Stimulated activated CD4-positive, alpha-beta T cell treated with anti-CD3 and anti-CD28 coated beads, Interleukin-1b, Interleukin-23, amount 100 ng/mL, for 1 hour (primary cell): ENCODE measurements around the gene SCUBE1.
A peak's percentile ranks its signal among the peaks of the same experiment; 100 is the strongest.
"Not testable (repeated sequence)": the region's sequence is repeated elsewhere in the genome, so short reads cannot be mapped to it uniquely, and the experiment has no call there.

ENCODE experiments used
- DNase-seq, 2 donors: peaks; one replicate each; pipeline ENCODE4 v3.0.0-alpha.2; 2020; ENCODE audit warnings: low read depth in 2 of 2

Gene SCUBE1

DNA sequence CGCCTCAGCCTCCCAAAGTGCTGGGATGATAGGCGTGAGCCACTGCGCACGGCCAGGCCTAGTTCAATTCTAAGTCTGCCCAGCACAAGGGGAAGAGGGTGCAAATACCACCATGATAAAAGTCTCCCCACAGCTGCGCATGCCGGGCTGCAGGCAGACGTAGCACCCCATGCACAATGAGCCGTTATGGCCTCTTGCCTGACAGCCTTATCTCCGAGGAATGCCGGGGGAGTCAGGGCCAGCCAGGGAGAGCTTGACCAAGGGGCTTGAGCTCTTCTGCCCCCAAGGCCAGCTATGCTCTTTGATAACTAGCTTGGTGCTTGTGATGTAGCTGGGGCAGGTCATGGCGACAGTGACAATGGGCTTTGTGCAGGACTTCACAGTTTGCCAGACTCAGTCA lies 13.7 kb upstream of the SCUBE1 start:
- no peak for DNase-seq

GRCh38 chr22:43355688-43356087 lies 12.5 kb upstream of the SCUBE1 start:
- DNase-seq: not testable (repeated sequence)

GRCh38 chr22:43351966-43352345 lies 8.8 kb upstream of the SCUBE1 start:
- no peak for DNase-seq

DNA sequence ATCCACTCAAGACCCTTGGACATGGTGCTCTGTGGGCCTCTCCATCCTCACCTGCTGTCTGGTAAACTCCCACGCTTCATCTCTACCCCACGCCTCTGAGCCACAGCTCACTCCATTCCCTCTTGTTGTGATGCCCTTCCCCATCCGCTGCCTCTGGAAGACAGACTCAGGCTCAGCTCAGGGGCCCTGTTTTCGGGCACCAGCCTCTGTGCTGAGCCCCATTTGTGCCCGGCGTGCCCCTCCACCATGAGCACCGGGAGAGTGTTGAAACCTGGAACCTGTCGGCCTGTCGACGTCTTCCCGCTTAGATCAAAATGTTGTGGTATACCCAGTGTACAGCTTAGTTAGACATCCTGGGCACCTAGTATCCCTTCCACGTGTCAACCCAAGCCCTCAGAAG lies 6.5 kb upstream of the SCUBE1 start:
- DNase-seq: no peak

- peak; percentile 23 to 46 for DNase-seq
Measured at GRCh38 chr22:43346521-43346929, 3.4 kb upstream of the SCUBE1 start.

- no peak for DNase-seq
Measured at GRCh38 chr22:43345761-43346301, 2.7 kb upstream of the SCUBE1 start.

- no peak for DNase-seq
Measured at GRCh38 chr22:43345356-43345755, 2.2 kb upstream of the SCUBE1 start.

- no peak for DNase-seq
Measured at GRCh38 chr22:43344520-43344787, 1.3 kb upstream of the SCUBE1 start.

- no peak for DNase-seq
Measured at GRCh38 chr22:43343670-43344519, 723 bp upstream of the SCUBE1 start.

- no peak for DNase-seq
Measured at GRCh38 chr22:43342347-43343261, 568 bp downstream of the SCUBE1 start.

- no peak for DNase-seq
Measured at GRCh38 chr22:43341565-43341964, 1.6 kb downstream of the SCUBE1 start.

GRCh38 chr22:43338766-43339345 lies 4.3 kb downstream of the SCUBE1 start:
- no peak for DNase-seq

DNA sequence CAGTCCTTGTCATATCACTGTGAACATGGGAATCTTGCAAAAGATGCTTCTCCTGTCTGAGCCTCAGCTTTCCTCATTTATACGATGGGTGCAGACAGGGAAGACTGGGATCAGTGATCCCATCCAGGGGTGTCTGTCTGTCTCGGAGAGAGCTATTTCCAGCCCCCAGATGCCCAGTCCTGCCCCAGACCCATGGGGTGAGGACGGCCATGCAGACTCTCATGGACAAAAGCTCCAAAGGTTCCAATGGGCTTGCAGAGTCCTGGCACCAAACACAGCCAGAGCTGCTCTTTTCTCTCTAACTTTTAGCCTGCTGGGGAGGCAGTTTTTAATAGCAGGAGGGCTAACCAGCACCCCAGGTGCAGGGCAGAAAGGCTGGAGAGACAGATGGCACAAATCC lies 5.2 kb downstream of the SCUBE1 start:
- no peak for DNase-seq

- no peak for DNase-seq
Measured at GRCh38 chr22:43337385-43337784, 5.8 kb downstream of the SCUBE1 start.

DNA sequence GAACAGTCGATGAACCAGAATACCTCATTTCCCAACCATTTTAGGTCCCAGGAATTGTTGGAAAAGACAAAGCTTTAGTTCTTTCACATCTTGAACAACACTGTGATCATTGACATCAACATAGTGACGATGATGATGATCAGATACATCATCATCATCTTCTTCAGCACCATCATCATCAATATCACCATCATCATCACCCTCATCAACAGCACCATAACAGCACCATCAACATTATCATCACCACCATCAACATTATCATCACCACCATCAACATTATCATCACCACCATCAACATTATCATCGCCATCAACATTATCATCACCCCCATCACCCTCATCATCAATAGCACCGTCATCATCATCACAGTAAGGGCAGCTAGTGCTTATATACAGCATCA lies 8.8 kb downstream of the SCUBE1 start:
- DNase-seq: no peak

DNA sequence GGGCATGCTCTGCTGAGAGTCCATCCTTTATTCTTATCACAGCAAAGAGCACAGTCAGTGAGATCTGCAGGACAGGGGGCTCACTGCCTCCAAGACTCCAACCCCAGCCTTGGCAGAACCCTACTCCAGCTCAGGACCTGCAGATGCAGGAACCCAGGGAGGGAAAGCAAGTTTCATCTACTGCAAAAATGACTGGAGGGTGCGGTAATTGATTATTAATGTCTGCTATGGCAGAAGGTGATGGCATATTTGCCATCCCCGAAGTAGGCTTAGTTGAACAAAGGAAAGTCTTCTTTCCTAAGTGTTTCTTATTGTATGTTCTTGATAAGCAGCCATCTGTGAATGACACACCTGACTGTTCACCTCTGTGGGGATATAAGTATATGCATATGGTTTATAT lies 9.2 kb downstream of the SCUBE1 start:
- no peak for DNase-seq

GRCh38 chr22:43333156-43333555 lies 10.0 kb downstream of the SCUBE1 start:
- DNase-seq: no peak

DNA sequence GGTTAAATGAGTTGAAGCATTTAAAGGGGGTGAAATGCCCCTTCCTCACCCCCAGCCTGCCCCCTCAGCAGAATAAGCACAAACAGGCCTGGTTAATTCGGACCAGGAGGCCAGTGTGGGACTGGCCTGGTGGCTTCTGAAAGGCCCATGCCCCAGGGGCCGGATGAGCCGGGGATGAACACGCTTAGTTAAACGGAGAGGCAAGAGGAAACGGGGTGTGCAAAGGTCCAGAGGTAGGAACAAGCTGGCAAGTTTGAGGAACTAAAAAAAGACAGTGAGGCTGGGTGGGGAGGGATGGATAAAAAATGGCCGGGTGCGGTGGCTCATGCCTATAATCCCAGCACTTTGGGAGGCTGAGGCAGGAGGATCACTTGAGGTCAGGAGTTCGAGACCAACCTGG lies 11.5 kb downstream of the SCUBE1 start:
- no peak for DNase-seq

- no peak for DNase-seq
Measured at GRCh38 chr22:43331069-43331451, 12.1 kb downstream of the SCUBE1 start.

GRCh38 chr22:43330178-43331068 lies 12.7 kb downstream of the SCUBE1 start:
- no peak for DNase-seq

- no peak for DNase-seq
Measured at GRCh38 chr22:43329061-43329460, 14.1 kb downstream of the SCUBE1 start.

- no peak for DNase-seq
Measured at GRCh38 chr22:43327157-43327438, 16.1 kb downstream of the SCUBE1 start.
